Mammary epithelial cell (primary cell): ENCODE measurements around the gene ENPP6.

Source experiments
- CTCF ChIP-seq, 2 donors: IDR thresholded peaks in 1 of 2; conservative IDR thresholded peaks in 1 of 2; 2 replicates each; pipeline ENCODE4 v1.5.1; 2011 to 2012; ENCODE audit warnings: inconsistent platforms in 2 of 2, low read length in 2 of 2, mild to moderate bottlenecking in 2 of 2, control low read depth in 1 of 2, low read depth in 1 of 2; ENCODE audit not compliant: insufficient read depth in 1 of 2; ENCODE audit errors: extremely low read depth in 1 of 2
- EZH2 ChIP-seq: IDR thresholded peaks from 2 replicates; pipeline ENCODE4 v1.6.1; 2012; ENCODE audit warnings: low read length, inconsistent platforms, borderline replicate concordance

DNA sequence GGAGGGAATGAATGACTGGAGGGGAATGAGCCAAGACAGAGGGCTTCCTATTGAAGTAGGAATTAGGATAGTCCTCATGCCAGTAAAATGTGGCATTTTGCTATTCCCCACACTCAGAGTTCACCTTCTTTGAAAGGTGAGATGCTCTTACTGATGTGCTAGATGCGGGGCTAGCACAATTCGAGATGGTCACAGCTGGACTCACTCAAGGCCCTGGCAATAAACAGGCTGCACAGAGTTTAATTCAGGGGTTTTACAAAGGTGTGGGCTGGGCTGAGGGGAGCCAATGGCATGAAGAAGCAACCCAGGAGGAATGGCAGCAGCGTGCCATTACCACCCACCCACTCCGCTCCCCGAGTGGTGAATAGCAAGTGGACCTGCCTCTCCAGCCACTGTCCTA, 55.1 kb downstream of the ENPP6 start:
- TF ChIP-seq EZH2 (no peak), CTCF (conservative IDR thresholded peaks at IDR 0.05 in 1 of 2, IDR thresholded peaks at IDR 0.05 in 1 of 2; ENCODE audit: extremely low read depth in 1 of 2, insufficient read depth in 1 of 2, low read depth in 1 of 2, low read length in 2 of 2) (no peak)
